HuH-7.5 (cell line): ENCODE measurements around the gene MAP3K20.
"Not testable (repeated sequence)": the region's sequence is repeated elsewhere in the genome, so short reads cannot be mapped to it uniquely, and the experiment has no call there.

ENCODE experiments used
- DNase-seq: peaks from one replicate; pipeline ENCODE4 v3.0.0; 2011; ENCODE audit warnings: low spot score

The MAP3K20 gene

DNA sequence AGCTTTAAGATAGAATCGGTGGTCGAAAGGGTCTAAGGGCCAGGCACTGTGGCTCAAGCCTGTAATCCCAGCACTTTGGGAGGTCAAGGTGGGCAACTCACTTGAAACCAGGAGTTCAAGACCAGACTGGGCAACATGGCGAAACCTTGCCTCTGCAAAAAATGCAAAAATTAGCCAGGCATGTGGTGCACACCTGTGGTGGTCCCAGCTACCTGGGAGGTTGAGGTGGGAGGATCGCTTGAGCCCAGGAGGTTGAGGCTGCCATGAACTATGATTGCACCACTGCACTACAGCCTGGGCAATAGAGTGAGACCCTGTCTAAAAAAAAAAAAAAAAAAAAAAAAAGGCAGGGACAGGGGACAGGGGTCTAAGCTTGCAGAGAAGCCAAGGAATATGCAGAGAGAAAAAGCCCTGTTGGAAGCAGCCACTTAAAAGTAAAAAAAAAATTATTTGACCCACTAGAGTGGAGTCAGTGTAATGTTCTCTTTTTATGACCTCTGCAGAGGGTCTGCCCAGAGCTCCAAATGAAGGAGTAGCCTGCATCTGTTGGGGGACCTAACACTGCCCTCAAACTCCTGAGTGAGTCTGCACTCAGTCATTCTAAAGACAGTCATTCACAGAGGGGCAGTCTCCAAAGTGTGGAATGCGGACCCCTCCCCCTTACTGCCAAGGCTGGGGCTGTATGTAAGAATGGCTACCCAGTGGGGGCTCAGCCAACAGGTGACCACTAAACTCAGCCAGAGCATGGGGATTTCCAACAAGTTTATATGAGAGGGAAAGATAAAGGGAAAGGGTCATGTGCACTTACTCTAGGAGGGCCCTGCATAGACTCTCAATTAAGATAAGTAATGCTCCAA, 160.5 kb downstream of the MAP3K20 start:
- DNase-seq = no peak

DNA sequence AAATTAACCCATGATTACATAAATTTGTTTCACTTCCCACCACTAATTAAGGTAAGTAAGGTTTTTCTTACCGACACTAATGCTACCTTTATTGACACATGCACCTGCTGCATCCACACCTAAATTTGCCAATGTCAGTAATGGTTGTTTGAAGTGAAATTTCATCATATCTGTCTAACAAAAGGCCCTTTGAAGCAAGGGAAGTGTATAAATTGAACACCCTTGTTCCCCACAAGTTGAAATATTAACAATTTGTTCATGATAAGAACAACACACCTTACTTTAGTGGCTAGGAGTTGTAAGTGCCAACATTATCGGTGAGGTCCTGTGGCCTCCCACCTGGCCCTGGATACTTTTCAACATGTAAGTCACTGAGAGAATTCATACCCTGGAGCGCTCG, 162.7 kb downstream of the MAP3K20 start:
- no peak for DNase-seq

DNA sequence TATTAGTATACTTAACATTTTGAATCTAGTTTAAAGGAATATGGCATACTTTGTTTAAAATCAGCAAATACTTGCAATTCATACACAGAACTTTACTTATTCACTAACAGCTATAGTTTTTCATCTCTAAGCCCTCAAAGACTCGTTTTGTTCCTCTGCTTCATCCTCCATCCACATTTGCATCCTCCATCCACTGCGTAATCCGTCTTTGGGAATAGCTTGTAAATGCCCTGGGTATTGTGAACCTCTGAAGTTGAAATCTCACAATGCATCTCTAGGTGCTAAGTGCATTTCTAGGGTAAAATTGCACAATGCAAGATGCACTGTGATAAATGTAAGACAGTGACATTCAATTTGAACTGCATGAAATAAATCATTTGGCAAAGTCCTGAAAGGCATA, 163.2 kb downstream of the MAP3K20 start:
- DNase-seq = no peak

DNA sequence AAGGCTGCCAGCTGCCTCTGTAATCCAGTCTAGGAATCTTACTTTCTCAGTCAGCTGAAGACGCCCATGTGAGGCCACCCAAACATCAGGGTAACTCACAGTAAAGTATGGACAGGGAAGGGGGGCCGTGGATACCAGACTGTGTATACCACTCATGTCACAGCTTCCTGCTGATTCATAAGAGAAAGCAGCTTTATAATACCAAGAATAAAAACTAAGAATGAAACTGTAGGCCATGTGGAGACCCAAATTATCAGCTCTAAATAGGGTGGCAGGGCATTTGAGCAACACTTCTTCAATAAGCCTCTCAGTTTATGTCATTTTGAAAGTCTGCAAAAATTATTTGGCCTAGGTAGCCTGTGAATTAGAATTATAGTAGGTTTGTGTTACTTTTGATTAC, 164.0 kb downstream of the MAP3K20 start:
- no peak for DNase-seq

DNA sequence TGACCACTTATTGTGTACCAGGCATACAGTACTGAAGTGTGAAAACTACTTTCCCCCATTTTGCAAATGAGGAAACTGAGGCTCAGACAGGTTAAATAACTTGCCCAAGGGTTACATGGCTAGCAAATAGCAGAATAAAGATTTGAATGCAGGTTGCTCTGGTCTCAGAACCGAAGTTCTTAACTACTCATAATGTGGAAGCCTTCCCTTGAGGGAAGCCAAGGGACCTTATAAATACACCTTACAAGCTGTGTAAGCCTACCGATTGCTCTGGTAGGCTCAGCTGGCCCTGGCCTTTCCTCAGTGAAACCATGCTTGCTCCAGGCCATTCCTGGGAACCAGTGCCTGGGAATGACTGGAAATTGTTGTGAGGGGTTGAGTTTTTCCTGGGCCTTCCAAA, 164.4 kb downstream of the MAP3K20 start:
- DNase-seq = no peak

DNA sequence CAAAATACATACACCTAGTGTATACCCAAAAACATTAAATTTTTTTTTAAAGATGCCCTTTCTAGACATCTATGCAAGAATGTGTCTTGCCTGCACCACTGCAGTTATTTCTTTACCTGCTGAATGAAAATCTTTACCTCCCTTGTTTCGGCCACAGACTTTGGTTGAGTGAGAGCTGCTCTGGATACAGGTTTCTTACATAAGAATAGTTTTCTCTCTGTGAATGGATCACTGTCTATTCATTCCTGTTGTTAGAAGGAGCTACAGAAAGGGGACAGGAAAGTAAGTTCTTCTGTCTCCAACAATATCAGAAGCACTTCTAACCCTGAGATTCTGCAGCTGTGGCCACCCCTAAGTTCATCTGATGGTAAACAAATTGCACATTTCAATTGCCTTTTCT, 166.0 kb downstream of the MAP3K20 start:
- DNase-seq = no peak

DNA sequence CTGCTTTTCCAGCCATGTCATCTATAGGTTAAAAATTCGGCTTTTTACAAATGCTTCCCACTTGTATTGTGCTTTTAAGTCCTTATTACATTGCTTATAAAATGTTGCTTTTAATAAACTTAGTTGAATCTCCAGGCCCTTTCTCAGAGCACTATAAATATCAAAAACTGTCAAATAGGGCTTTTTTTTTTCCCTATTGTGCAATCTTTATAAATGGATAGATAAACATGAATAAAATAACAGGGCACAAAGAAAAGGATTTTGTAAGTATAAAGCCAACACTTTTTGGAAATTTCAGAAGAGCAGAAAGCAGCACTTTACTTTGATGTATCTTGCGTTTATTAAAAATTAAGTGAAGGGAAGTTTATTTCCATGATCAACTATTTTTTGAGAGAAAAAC, 171.5 kb downstream of the MAP3K20 start:
- DNase-seq = no peak

DNA sequence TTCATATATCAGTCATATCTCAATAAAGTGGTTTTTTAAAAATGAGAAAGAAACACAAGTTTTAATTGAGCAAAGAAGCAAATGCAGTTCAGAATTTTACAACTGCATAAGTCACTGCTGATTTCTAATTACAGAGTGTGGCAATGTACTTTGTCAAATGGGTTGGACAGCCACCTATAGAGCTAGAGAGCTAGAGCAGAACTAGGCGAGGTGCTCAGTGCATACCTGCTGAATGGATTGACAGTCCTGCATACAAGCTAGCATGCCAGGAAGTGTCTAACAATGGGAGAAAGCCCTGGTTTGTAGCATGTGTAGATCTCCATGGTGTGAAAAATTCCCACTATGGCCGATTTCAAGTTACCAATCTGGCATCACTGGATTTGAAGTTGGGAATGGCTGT, 172.7 kb downstream of the MAP3K20 start:
- no peak for DNase-seq

DNA sequence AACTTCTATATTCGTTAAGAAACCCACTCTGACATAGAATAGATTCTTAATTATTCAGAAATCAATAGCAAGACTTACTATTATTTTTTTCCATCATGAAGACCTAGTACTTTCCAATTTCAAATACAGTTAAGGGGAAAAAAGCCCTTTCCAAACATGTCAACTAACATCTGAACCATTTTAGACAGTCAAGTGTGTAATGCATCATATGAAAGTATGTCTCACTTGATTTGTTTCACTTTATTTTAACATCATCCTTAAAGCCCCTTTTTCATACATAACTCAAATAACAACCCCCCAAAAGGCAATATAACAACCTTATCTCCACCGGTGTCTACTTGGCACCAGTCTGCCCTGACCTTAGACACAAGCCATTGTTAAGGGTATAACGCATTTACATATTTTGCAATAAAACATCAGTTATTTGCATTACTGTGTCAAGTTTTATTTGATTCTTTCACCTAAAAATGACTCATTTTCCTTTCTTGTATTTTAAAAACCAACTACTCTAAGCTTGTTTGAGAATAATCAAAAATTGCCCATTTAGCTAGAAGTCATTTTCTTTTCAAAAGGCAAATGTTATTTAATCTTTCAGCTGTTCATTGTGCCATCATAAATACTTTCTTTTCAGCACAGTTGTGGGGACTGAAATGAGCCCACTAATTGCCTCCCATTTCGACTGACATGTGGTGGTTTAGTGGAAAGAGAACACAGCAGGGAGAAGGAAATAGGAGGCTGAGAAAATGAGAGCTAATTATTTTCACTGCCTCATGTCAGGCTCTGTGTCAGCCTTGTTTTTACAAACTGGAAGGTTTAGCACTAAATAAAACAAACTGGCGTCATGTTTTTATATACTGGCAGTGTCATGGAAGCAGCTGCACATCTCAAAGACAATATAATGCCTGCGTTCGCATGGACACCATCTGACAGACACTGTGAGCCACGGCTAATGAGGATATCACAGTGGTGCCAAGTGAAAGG, 174.3 kb downstream of the MAP3K20 start:
- DNase-seq = no peak

DNA sequence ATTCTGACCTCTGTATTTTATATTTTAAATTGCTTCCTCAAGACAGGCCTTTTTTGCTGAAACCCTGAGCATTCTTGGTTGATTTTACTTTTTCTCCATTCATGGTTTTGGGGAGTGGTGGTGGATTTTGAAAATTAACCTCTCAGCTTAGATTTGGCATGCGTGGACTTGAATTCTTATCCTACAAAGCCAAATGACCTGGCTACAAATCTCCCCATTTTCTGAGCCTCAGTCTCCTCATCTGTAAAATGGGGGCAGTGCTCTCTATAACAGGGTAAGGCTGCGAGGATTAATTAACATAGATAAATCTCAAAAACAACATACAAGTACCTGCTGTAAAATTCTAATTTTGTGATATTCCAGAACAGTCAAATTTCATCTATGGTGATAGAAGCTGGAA, 175.6 kb downstream of the MAP3K20 start:
- no peak for DNase-seq

DNA sequence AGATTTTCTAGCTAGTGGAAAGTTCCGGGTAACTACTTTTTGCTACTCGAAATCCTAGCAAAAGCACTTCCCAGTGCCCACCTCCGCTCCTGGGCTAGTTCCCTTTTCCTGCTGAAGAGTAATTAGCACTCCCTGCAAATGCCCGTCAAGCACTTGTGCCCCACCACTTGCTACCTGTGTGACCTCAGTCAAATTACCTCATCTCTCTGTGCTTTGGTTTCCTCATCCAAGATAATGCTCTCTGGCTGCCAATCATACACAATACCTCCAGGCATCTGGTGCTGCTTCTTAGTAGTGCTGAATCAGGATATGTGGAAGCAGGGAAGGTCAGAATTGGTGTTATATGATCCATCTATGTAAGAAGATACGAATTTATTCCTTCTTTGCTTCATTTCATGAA, 176.9 kb downstream of the MAP3K20 start:
- DNase-seq = no peak

DNA sequence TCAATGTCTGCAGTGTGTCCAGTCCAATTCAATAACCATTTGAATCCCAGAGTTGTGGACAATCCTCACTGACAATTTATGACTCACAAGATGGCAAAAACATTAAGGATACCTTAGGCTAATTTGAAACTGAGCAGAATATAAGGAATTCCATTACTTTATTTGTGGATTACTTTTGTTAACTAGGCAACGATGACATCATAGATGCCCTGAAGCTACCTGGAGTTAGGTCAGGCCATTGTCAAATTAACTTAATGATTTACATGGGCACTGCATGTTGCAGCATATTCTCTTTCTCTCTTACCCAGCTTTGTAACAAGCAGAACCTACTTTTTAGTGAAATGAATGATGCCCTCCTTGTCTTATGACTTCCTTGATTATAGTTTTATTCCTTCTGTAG, 179.0 kb downstream of the MAP3K20 start:
- no peak for DNase-seq

DNA sequence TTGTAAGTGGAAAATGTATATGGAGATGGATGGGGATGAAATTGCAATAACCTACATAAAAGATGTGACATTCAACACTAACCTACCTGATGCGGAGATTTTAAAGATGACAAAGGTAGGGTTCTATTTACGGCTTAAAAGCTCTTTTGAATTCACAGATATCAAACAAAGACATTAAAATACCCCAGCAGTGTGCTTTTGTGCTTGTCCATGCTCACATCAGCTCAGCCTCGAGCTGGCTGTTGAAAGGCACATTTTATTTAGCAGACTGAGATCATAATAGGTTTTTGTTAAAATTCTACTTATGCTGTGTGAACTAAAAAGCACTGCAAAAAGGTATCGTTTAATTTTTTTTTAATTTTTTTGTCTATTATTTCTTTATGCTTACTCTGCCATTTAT, 183.1 kb downstream of the MAP3K20 start:
- DNase-seq = no peak

DNA sequence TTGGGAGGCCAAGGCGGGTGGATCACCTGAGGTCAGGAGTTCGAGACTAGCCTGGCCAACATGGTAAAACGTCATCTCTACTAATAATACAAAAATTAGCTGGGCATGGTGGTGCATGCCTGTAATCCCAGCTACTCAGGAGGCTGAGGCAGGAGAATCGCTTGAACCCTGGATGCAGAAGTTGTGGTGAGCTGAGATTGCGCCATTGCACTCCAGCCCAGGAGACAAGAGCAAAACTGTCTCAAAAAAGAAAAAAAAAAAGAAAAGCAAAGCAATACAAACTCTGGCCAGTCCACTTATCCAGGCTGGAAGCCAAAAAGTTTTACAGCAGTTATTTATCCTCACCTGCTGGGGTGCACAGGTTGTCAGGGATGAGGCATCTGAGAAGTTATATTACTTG, 186.7 kb downstream of the MAP3K20 start:
- DNase-seq = not testable (repeated sequence)

DNA sequence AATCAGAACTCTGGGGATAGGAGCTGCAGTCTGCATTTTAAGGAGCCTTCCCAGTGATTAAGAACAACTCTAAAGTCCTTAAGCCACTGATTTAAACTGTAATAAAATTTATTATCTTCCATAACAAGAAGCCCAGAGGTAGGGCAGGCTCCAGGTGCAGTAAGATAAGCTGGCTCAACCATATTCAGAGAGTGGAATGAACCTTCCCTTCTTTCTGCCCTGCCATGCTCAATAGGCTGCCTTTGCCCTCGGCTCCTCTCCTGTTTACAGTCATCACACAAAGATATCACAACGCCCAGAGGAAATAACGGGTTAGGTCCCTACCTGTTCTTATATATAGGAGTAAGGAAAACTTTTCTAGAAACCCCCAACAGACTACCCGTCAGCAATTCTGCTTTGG, 188.5 kb downstream of the MAP3K20 start:
- no peak for DNase-seq

DNA sequence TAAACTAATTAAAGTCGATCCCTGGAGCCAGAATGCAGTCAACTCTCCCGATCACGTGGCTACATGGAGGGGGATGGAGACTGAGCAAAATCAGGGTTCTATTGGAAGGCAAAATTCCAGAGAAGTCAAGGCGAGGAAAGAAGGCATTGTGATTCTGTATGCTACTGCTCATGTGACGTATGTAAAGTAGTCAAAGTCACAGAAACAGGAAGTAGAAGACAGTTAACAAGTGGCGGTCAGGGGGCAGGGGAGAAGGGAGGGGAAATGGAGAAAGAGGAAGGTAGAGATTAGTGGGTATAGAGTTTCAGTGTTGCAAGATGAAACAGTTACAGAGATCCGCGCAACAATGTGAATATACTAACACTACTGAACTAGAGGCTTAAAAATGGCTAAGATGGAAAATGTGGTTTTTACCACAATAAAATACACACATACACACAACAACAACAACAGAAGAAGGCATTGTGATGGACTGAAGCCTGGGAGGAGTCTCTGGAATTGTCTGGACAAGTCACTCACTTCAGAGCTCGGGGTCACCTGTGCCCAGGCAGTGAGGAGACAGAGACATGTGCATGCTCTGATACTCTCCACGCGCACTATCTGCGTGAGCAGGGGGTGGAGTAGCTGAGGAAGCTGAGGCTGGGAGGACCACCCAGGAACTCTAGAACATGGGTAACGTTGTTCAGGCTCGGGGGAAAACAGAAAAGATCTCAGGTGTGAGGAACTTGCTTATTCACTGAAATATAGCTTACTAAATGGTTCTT, 189.1 kb downstream of the MAP3K20 start:
- DNase-seq = no peak

DNA sequence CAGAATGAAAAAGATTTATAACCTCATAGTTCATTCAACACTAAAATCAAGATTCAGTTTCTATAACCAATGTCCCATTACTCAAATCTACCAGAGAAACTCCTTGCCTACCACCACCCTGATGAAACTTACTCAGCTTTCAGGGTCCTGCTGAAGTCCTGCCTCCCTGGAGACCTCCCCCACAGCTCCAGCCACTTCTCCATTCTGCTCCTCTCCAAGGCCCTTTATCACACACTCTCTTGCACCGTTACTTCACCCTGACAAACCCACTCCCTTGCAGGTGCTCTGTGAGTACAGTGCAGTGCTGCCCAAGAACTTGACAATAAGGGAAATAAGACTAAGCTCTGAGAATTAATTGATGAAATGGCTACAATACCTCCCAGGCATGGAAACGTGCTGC, 195.5 kb downstream of the MAP3K20 start:
- no peak for DNase-seq

DNA sequence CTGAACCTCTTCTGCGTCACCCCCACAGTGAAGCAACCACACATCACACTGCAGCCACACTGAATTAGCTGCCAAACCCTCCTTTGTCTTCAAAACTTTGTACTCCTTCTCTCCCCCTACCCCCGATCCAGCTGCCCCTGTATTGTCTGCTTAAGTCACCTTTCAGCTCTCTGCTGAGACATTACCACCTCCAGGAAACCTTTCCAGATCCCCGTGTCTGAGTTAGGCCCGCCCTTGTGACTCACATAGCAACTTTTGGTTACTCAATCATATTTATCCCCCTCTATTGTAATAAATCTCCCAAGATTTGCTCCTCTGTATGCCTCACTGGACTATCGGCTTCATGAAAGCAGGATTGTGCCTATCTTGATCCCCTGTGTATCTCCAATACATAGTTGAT, 196.2 kb downstream of the MAP3K20 start:
- no peak for DNase-seq

DNA sequence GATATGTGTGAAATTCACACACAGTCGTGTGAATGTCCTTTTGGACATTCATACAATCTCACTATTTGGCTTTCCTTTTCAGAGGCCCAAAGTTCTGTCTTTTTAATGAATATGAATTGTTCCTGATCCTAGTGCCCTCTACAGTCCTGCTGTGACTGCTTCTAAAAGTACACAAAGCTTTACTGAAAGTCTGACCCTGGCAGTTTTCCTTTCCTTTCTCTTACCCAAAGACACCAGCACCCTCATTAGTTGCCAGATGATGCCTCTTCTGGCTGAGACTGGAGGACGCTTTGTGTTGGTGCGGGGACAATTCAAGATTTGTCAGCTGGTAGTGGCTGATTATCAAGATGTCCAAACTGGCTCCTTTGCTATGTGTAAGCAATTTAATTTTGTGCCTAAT, 197.2 kb downstream of the MAP3K20 start:
- DNase-seq = no peak

DNA sequence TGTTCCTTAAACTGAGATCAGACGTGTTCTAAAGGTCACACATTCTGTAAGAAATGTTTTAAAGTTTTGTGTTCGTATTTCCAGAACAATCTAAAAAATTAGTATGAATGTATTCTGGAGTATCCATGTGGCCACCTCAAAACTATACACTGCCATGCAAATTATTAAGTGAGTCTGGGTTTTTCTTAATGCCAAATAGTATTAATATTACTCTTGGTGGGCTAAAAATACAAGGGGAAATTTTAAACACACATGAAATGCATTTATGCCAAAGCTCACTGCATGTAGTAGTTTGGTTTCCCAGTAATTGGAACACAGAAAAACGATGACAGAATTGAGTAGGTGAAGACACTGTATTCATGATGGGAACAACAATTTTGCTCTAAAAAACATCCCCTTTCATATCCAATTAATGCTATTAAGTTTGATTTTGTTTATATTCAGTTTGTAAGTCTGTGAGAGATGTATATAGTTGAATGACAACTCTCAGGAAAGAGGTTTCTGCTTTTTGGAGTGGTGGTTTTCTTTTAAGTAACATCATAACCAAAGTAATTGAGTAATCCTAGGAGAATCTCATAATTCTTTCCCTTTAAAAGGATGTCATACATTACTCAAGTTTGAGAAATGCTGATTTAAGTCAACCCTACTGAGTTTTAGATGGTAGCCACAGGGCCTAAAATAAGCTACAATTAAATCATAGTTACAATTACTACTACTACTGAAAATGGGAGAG, 203.3 kb downstream of the MAP3K20 start:
- no peak for DNase-seq

DNA sequence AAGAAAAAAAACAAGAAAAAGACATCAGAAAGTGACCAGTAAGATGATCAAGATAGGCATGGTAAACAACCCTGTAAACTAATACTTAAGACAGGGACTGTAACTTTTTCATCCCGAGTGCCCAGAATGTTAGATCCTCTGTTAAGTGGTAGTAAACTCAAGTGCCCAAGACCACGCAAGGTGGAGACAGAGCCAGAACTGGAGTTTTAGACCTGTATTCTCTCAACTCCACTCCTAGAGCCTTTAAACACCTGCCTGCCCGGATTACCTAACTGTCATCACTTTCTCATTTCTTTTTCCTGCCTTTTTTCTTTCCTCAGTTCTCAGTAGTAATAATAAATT, 203.9 kb downstream of the MAP3K20 start:
- DNase-seq = no peak

DNA sequence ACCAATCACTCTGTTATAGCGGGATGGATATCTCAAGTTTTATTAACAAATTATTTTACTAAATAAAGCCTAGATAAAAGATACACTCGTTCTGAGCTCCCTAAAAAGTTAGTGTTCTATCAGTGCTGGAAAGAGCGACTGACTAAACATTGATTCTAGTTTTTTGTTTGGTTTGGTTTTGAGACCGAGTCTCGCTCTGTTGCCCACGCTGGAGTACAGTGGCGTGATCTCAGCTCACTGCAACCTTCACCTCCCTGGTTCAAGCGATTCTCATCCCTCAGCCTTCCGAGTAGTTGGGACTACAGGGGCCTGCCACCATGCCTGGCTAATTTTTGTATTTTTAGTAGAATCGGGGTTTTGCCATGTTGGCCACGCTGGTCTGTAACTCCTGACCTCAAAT, 205.2 kb downstream of the MAP3K20 start:
- no peak for DNase-seq
